ENCODE results near the gene SLC7A6. TPM values are rescaled to one million over a fixed set of nuclear protein-coding genes. Genes with fewer than 3 reads are reported as not detected.
A peak's percentile ranks its signal among the peaks of the same experiment; 100 is the strongest.

SLC7A6 gene
- total and polyA plus RNA-seq, 10 of the 15 experiments (the other 5 are each of a cell fraction or from before 2014, with no cell fraction given): 8.2 to 60.4 (median 28.6) TPM

- POLR2A ChIA-PET: interaction anchor here (0.5 to 12.2 kb wide), 3 partner anchors 17 to 362 kb away, joined by 3 to 177 read pairs (median 4); no protein-coding TSS in a partner anchor
- no peak for FAIRE-seq
- no TSS peak for BruUV-seq (replicated peaks)
- Histone ChIP-seq H4K20me1 (ENCODE audit: control insufficient read depth, insufficient read depth) (no peaks in the 10 kb centered on the region), H3K4me1 (ENCODE audit: control insufficient read depth, insufficient read depth, low read length) (peaks cover 39% of the 10 kb centered on the region), H3K9ac (ENCODE audit: control insufficient read depth, insufficient read depth, low read length) (no peak overlapping the region), H2AFZ (ENCODE audit: control insufficient read depth, low read depth, low read length) (no peak overlapping the region), H3K36me3 (ENCODE audit: control insufficient read depth in 2 of 2, insufficient read depth in 2 of 2, low read length in 1 of 2) (peaks cover 9 to 24% of the 10 kb centered on the region in 2 experiments; a peak in 3 of 4 replicates), H3K4me3 (no peak overlapping the region), H3K79me2 (ENCODE audit: control insufficient read depth, insufficient read depth, low read length) (peaks cover 89% of the 10 kb centered on the region), H3K9me3 (replicated peaks; ENCODE audit: control insufficient read depth, insufficient read depth, low read length) (no peaks in the 10 kb centered on the region), H3K27ac (ENCODE audit: control insufficient read depth, insufficient read depth) (0 out of 2 replicates have a peak overlapping the region, but pooled peaks have one; percentile 28), H3K4me2 (ENCODE audit: control insufficient read depth, insufficient read depth) (peak overlapping the region; percentile 4; the same call in 1 of the 2 replicates), H3K27me3 (replicated peaks in 1 of 2; ENCODE audit: control insufficient read depth in 2 of 2, insufficient read depth in 2 of 2, low read length in 1 of 2) (no peaks in the 10 kb centered on the region)
- WGBS (ENCODE audit: insufficient coverage, insufficient replicate concordance, low lambda C conversion rate, missing lambda C conversion rate): 93% methylated on average over 4 of the region's 4 CpGs
- TF ChIP-seq CREB1 (IDR thresholded peaks at IDR 0.05; ENCODE audit: low read depth): no peak
- no peak for TF ChIP-seq ZBTB33 (IDR thresholded peaks at IDR 0.05)
- no peak for TF ChIP-seq PML (IDR thresholded peaks at IDR 0.05; ENCODE audit: low read length)
- TF ChIP-seq IKZF1 (conservative IDR thresholded peaks at IDR 0.05): no peak
- no peak for TF ChIP-seq NKRF (conservative IDR thresholded peaks at IDR 0.05)
- ATAC-seq: no peak
- no peak for DNase-seq (ENCODE audit: low read depth, low spot score)
- intact Hi-C loops (cut with micrococcal nuclease; ENCODE audit: unreplicated experiment) (no loop called here), in situ Hi-C loops (cut with MboI) (no loop called here)
- CTCF ChIA-PET: interaction anchor here (0.6 to 4.5 kb wide), 3 partner anchors 9 to 96 kb away, joined by 5 to 19 read pairs (median 5); no protein-coding TSS in a partner anchor
- SMC1A ChIA-PET (ENCODE audit: uncharacterized antibody, unreplicated experiment): interaction anchor here (0.6 to 18.5 kb wide), 9 partner anchors 9 to 877 kb away, joined by 3 to 253 read pairs (median 4); no protein-coding TSS in a partner anchor
- RAD21 ChIA-PET (ENCODE audit: unreplicated experiment): interaction anchor here (1.5 to 2.1 kb wide), 5 partner anchors 13 to 49 kb away, joined by 3 to 7 read pairs (median 5); no protein-coding TSS in a partner anchor
Observed at GRCh38 chr16:68269793-68270192, 5.5 kb downstream of the SLC7A6 start.

Data from GM12878 (cell line).